Choroid plexus epithelial cell (primary cell): ENCODE data around the gene RASGRF2.

Experiments
- DNase-seq: peaks from one replicate; pipeline ENCODE4 v3.0.0-alpha.2; 2010; ENCODE audit warnings: low read depth
- H3K4me3 ChIP-seq: 2 replicates; pipeline ENCODE4 v1.5.1; 2011; ENCODE audit warnings: low read depth, mild to moderate bottlenecking, control low read depth, low read length, moderate library complexity
- CTCF ChIP-seq: conservative IDR thresholded peaks from 2 replicates; pipeline ENCODE4 v1.5.1; 2011; ENCODE audit warnings: low read depth, mild to moderate bottlenecking, control low read depth, inconsistent platforms, low read length, moderate library complexity

RASGRF2 gene

GRCh38 chr5:80964491-80964890 is 4.3 kb downstream of the RASGRF2 start:
- no peak overlapping the region for H3K4me3 ChIP-seq
- TF ChIP-seq CTCF, result no peak
- peak; percentile 22 for DNase-seq

- no peak overlapping the region for H3K4me3 ChIP-seq
- no peak for TF ChIP-seq CTCF
- DNase-seq, result no peak
Observed at GRCh38 chr5:80964919-80965318, 4.8 kb downstream of the RASGRF2 start.

GRCh38 chr5:80967500-80968181 is 7.5 kb downstream of the RASGRF2 start:
- no peak overlapping the region for H3K4me3 ChIP-seq
- TF ChIP-seq CTCF, result no peak
- peak; percentile 92 for DNase-seq

GRCh38 chr5:80973027-80973426 is 12.9 kb downstream of the RASGRF2 start:
- no peak overlapping the region for H3K4me3 ChIP-seq
- TF ChIP-seq CTCF, result no peak
- DNase-seq, result no peak

- TF ChIP-seq CTCF, result no peak
- no peak overlapping the region for H3K4me3 ChIP-seq
- no peak for DNase-seq
Observed at GRCh38 chr5:80975065-80975464, 14.9 kb downstream of the RASGRF2 start.

GRCh38 chr5:80976985-80977384 is 16.8 kb downstream of the RASGRF2 start:
- DNase-seq, result no peak
- no peak overlapping the region for H3K4me3 ChIP-seq
- no peak for TF ChIP-seq CTCF

GRCh38 chr5:80977764-80978163 is 17.6 kb downstream of the RASGRF2 start:
- no peak for TF ChIP-seq CTCF
- DNase-seq, result peak; percentile 36
- H3K4me3 ChIP-seq, result no peak overlapping the region
